Central memory CD8-positive, alpha-beta T cell (primary cell): ENCODE data around the gene CARM1.
"Not testable (repeated sequence)": the region's sequence is repeated elsewhere in the genome, so short reads cannot be mapped to it uniquely, and the experiment has no call there.

Experiments used
- ATAC-seq: fragments of 150-1000 bp; cut with Tn5 transposase; replicated peaks from 2 replicates; pipeline ENCODE4 v1.10.0; 2022; ENCODE audit warnings: mild to moderate bottlenecking, moderate FRiP score, moderate number of reproducible peaks; ENCODE audit not compliant: poor library complexity, severe bottlenecking; ENCODE audit errors: extremely low read depth
- DNase-seq, 2 donors: peaks; one replicate each; pipeline ENCODE4 v3.0.0; 2021; ENCODE audit warnings: low spot score in 2 of 2
- H3K27ac Mint-ChIP-seq: one replicate; pipeline ENCODE4 v1.8.0; 2022; ENCODE audit warnings: low read depth, mild to moderate bottlenecking, moderate library complexity, mixed read lengths
- H3K27me3 Mint-ChIP-seq: one replicate; pipeline ENCODE4 v1.8.0; 2022; ENCODE audit warnings: mixed read lengths
- H3K36me3 Mint-ChIP-seq: one replicate; pipeline ENCODE4 v1.8.0; 2022; ENCODE audit warnings: mild to moderate bottlenecking, moderate library complexity, mixed read lengths; ENCODE audit not compliant: insufficient read depth
- H3K4me1 Mint-ChIP-seq: one replicate; pipeline ENCODE4 v1.8.0; 2022; ENCODE audit warnings: mixed read lengths
- H3K4me3 Mint-ChIP-seq: one replicate; pipeline ENCODE4 v1.8.0; 2022; ENCODE audit warnings: mild to moderate bottlenecking, moderate library complexity, mixed read lengths
- H3K9me3 Mint-ChIP-seq: one replicate; pipeline ENCODE4 v1.8.0; 2022; ENCODE audit warnings: mixed read lengths

Gene CARM1

GRCh38 chr19:10946958-10947657 is 75.8 kb downstream of the CARM1 start:
- Mint-ChIP-seq H3K4me1 (no peaks in the 10 kb centered on the region), H3K9me3 (no peaks in the 10 kb centered on the region), H3K27ac (no peak overlapping the region), H3K36me3 (no peaks in the 10 kb centered on the region), H3K4me3 (no peak overlapping the region), H3K27me3 (no peaks in the 10 kb centered on the region)
- DNase-seq (no peak), ATAC-seq (no peak)

DNA sequence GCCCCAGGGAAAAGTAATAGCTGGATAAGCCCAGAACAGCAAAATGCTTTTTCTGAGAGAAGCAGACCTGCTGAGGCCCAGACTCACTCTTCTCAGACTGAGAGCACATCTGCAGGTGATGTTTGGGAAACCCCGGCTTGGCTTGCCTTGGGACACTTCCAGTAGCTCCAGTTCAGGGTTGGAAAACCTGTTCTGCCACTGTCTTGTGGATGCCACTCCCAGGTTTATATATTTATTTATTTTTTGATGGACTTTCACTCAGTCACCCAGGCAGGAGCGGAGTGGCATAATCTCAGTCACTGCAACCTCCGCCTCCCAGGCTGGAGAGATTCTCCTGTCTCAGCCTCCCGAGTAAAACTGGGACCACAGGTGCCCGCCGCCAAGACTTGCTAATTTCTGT is 81.5 kb downstream of the CARM1 start:
- no peak for ATAC-seq
- Mint-ChIP-seq H3K27me3 (no peaks in the 10 kb centered on the region), H3K36me3 (no peaks in the 10 kb centered on the region), H3K4me3 (no peak overlapping the region), H3K27ac (no peak overlapping the region), H3K9me3 (no peaks in the 10 kb centered on the region), H3K4me1 (no peaks in the 10 kb centered on the region)
- no peak for DNase-seq

DNA sequence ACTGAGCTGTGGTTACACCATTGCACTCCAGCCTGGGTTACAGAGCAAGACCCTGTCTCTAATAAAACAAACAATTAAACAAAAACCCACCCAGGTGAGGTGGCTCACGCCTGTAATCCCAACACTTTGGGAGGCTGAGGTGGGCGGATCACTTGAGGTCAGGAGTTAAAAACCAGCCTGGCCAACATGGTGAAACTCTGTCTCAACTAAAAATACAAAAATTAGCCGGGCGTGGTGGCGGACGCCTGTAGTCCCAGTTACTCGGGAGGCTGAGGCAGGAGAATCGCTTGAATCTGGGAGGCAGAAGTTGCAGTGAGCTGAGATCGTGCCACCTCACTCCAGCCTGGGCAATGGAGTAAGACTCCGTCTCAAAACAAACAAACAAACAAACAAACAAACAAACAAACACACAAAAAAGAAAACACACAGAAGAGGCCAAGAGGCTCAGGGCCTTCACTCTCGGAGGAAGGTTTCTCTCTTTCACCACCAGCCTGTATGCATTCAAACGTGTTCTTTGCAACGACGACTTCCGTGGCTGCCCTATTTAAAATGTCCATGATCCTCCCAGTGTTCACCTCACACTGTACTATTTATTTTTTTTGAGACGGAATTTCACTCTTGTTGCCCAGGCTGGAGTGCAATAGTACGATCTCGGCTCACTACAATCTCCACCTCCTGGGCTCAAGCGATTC is 88.1 kb downstream of the CARM1 start:
- not testable (repeated sequence) for H3K9me3 Mint-ChIP-seq, DNase-seq, ATAC-seq, H3K27me3 Mint-ChIP-seq
- H3K36me3 Mint-ChIP-seq, result peaks cover 26% of the 10 kb centered on the region
- H3K4me1 Mint-ChIP-seq, result peaks cover 38% of the 10 kb centered on the region
- H3K4me3 Mint-ChIP-seq, result peak overlapping the region; percentile 82
- H3K27ac Mint-ChIP-seq, result peak overlapping the region; percentile 25

GRCh38 chr19:10960314-10961072 is 89.1 kb downstream of the CARM1 start, which contains the start of gene SMARCA4:
TSS of gene SMARCA4 (plus strand) at chr19:10961030. CDS start at chr19:10984152, 23,122 bp downstream.
- Mint-ChIP-seq H3K36me3 (peaks cover 26% of the 10 kb centered on the region), H3K4me1 (peaks cover 41% of the 10 kb centered on the region), H3K27ac (peak within 1 kb of the TSS; percentile 91), H3K4me3 (peak within 1 kb of the TSS; percentile 82), H3K9me3 (no peaks in the 10 kb centered on the region), H3K27me3 (no peaks in the 10 kb centered on the region)
- DNase-seq, result peak; percentile 96 to 97
- peak; percentile 65 for ATAC-seq

DNA sequence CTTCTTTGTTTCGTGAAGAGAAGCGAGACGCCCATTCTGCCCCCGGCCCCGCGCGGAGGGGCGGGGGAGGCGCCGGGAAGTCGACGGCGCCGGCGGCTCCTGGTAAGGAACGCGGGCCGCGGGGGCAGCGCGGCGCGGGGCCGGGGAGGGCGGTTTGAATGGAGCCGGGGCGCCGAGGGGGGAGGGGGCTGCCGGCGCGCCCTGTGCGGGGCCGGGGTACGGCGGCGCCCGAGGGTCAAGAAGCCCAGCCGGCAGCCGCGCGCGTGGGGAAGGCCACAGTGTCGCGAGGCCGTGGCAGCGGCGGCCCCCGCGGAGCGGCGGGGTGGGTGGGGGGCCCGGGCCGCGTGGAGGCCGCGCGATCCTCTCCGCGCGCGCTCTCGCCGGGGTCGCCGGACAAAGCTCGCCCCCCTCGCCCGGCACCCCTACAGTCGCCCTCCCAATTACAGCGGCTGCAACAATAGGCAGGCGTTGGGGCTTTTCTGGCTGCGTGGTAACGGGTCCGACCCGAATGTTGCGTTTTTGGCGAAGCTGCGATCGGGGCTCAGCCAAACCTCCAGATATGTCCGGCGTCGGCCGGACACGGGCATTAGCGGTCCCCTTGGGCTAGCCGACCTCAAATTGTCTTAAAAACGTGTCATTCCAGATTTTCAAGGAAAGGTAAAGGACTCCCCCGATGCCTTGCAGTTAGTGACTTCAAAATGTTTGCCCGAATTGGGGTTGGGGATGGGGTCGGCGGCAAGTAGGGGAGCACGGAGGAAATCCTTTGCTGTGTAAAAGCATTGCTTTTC is 89.9 kb downstream of the CARM1 start:
- Mint-ChIP-seq H3K4me3 (peak overlapping the region; percentile 82), H3K27me3 (no peaks in the 10 kb centered on the region), H3K27ac (peak overlapping the region; percentile 91), H3K36me3 (peaks cover 26% of the 10 kb centered on the region), H3K9me3 (no peaks in the 10 kb centered on the region), H3K4me1 (peaks cover 45% of the 10 kb centered on the region)
- DNase-seq (no peak), ATAC-seq (peak; percentile 24)

GRCh38 chr19:10962863-10963262 is 91.5 kb downstream of the CARM1 start:
- Mint-ChIP-seq H3K27ac (peak overlapping the region; percentile 92), H3K36me3 (peaks cover 28% of the 10 kb centered on the region), H3K4me1 (peaks cover 51% of the 10 kb centered on the region), H3K4me3 (peak overlapping the region; percentile 82), H3K9me3 (no peaks in the 10 kb centered on the region), H3K27me3 (no peaks in the 10 kb centered on the region)
- no peak for ATAC-seq
- no peak for DNase-seq

DNA sequence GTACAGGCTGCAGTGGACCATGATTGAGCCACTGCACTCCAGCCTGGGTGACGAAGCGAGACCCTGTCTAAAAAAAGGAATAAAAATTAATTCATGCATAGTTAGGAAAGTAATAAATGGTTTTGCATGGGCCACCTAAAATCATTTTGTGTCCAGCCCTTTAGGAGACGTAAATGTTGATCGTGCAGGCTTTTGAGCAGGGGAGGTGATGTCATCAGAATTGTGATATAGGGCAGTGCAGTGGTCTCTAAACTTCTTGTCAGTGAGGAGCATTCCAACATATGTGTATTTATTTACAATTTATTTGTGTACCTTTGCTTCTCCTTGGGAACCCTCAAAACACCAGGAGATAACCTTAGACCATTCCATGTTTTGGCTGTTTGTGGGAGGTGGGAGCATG is 92.5 kb downstream of the CARM1 start:
- Mint-ChIP-seq H3K9me3 (no peaks in the 10 kb centered on the region), H3K4me1 (peaks cover 51% of the 10 kb centered on the region), H3K27ac (peak overlapping the region; percentile 92), H3K27me3 (no peaks in the 10 kb centered on the region), H3K36me3 (peaks cover 29% of the 10 kb centered on the region), H3K4me3 (peak overlapping the region; percentile 82)
- ATAC-seq, result no peak
- DNase-seq, result no peak

GRCh38 chr19:10964903-10965302 is 93.5 kb downstream of the CARM1 start:
- Mint-ChIP-seq H3K27me3 (no peaks in the 10 kb centered on the region), H3K4me3 (no peak overlapping the region), H3K27ac (no peak overlapping the region), H3K36me3 (peaks cover 31% of the 10 kb centered on the region), H3K9me3 (no peaks in the 10 kb centered on the region), H3K4me1 (peaks cover 51% of the 10 kb centered on the region)
- no peak for ATAC-seq
- DNase-seq, result no peak

DNA sequence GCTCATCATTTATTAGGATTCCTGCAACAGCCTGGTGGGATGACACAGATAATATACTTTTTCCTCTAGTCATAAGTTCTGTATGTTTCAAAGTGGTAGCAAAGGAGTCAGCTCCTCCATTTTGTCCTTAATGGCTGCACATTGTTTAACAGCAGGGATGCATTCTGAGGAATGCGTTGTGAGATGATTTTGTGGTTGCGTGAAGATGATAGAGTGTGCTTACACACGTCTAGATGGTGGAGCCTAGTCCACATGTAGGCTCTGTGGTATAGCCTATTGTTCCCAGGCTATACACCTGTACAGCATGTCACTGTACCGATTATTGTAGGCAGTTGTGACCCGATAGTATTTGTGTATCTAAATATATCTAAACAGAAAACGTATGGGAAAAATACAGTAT is 94.0 kb downstream of the CARM1 start:
- peak overlapping the region; percentile 51 for H3K27ac Mint-ChIP-seq
- H3K4me1 Mint-ChIP-seq, result peaks cover 48% of the 10 kb centered on the region
- no peaks in the 10 kb centered on the region for H3K27me3 Mint-ChIP-seq

GRCh38 chr19:10966809-10967208 is 95.5 kb downstream of the CARM1 start:
- no peaks in the 10 kb centered on the region for H3K9me3 Mint-ChIP-seq
- ATAC-seq (no peak), DNase-seq (no peak)
- H3K27me3 Mint-ChIP-seq, result no peaks in the 10 kb centered on the region
- peaks cover 50% of the 10 kb centered on the region for H3K4me1 Mint-ChIP-seq
- H3K36me3 Mint-ChIP-seq, result peaks cover 21% of the 10 kb centered on the region
- no peak overlapping the region for H3K4me3 Mint-ChIP-seq
- H3K27ac Mint-ChIP-seq, result no peak overlapping the region

More for the DNA sequence above, 94.0 kb downstream of the CARM1 start:
- Mint-ChIP-seq H3K4me3 (no peak overlapping the region), H3K9me3 (no peaks in the 10 kb centered on the region), H3K36me3 (peaks cover 26% of the 10 kb centered on the region)
- DNase-seq, result no peak
- no peak for ATAC-seq

DNA sequence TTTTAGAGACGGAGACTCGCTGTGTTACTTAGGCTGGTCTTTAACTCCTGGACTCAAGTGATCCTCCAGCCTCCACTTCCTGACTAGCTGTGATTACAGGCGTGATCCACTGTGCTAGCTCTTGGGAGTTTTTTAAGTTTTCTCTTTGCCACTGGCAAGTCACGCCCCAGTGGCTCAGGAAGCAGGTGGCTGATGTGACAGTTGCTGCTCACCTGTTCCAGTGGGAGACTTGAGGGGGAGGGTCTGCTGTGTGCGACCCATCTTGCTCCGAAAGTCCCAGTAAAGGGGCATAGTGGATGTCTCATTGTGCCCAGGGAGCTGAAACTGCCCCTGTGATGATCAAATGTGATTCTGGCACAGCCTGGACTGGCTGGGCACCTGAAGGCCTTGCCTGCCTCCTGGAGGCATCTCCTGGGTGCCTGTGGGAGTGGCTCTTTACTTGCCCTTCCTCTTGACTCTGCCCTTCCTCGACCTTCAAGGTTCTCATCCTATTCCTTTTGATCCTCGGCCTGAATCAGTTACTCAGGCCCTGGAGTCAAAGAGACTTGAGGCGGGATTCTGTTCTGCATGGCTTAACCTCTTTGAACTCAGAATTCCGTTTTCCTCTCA is 97.3 kb downstream of the CARM1 start:
- H3K4me1 Mint-ChIP-seq, result peaks cover 31% of the 10 kb centered on the region
- no peak overlapping the region for H3K4me3 Mint-ChIP-seq
- no peak for ATAC-seq
- peaks cover 12% of the 10 kb centered on the region for H3K36me3 Mint-ChIP-seq
- H3K9me3 Mint-ChIP-seq, result no peaks in the 10 kb centered on the region
- no peak for DNase-seq
- H3K27ac Mint-ChIP-seq, result no peak overlapping the region
- H3K27me3 Mint-ChIP-seq, result no peaks in the 10 kb centered on the region
